Bronchial epithelial cell (primary cell): Measurements from ENCODE around the gene MET. TPM values are rescaled to one million over a fixed set of nuclear protein-coding genes. Genes with fewer than 3 reads are reported as not detected.
A peak's percentile ranks its signal among the peaks of the same experiment; 100 is the strongest.

Experiments
- DNase-seq: peaks from one replicate; pipeline ENCODE4 v3.0.0-alpha.2; 2010; ENCODE audit warnings: low read depth
- FAIRE-seq: peaks from 2 replicates; lab custom pipeline; 2011; peaks lifted over from hg19 to GRCh38; lab: Jason Lieb, UNC
- H3K27me3 ChIP-seq: 2 replicates; pipeline ENCODE4 v1.5.1; 2011; ENCODE audit warnings: low read length; ENCODE audit not compliant: control insufficient read depth, insufficient read depth
- H3K36me3 ChIP-seq: 2 replicates; pipeline ENCODE4 v1.5.1; 2011; ENCODE audit warnings: low read length; ENCODE audit not compliant: control insufficient read depth, insufficient read depth
- H3K4me3 ChIP-seq: 2 replicates; pipeline ENCODE4 v1.5.1; 2011; ENCODE audit warnings: mild to moderate bottlenecking, low read depth, low read length, control low read depth
- CTCF ChIP-seq: IDR thresholded peaks from 2 replicates; pipeline ENCODE4 v1.5.1; 2011; ENCODE audit warnings: mild to moderate bottlenecking, moderate library complexity, low read length, control low read depth, inconsistent platforms; ENCODE audit not compliant: insufficient read depth, severe bottlenecking
- total RNA-seq: library from RNA; depleted of rRNA; stranded (reverse); fragments of >200 nt; gene quantifications from 2 replicates; pipeline ENCODE4 v1.2.1, GENCODE V29; 2014

Gene MET
- total RNA-seq, 1 donor from 2014 or later: 156 TPM

GRCh38 chr7:116828281-116828680 lies 156.3 kb downstream of the MET start:
- no peak for DNase-seq
- Histone ChIP-seq H3K27me3 (no peaks in the 10 kb centered on the region), H3K36me3 (no peaks in the 10 kb centered on the region), H3K4me3 (no peak overlapping the region)
- TF ChIP-seq CTCF: no peak
- FAIRE-seq: no peak

GRCh38 chr7:116829041-116829440 lies 157.0 kb downstream of the MET start:
- FAIRE-seq (no peak), DNase-seq (no peak)
- Histone ChIP-seq H3K36me3 (no peaks in the 10 kb centered on the region), H3K27me3 (no peaks in the 10 kb centered on the region), H3K4me3 (no peak overlapping the region)
- no peak for TF ChIP-seq CTCF

- no peak for FAIRE-seq
- Histone ChIP-seq H3K27me3 (no peaks in the 10 kb centered on the region), H3K36me3 (no peaks in the 10 kb centered on the region), H3K4me3 (no peak overlapping the region)
- DNase-seq: no peak
- TF ChIP-seq CTCF: no peak
Observed at GRCh38 chr7:116829493-116829892, 157.5 kb downstream of the MET start.

GRCh38 chr7:116832692-116833091 lies 160.7 kb downstream of the MET start:
- Histone ChIP-seq H3K4me3 (no peak overlapping the region), H3K27me3 (no peaks in the 10 kb centered on the region), H3K36me3 (no peaks in the 10 kb centered on the region)
- TF ChIP-seq CTCF: no peak
- FAIRE-seq (no peak), DNase-seq (no peak)

GRCh38 chr7:116834815-116835504 lies 163.0 kb downstream of the MET start:
- H3K36me3 ChIP-seq: no peaks in the 10 kb centered on the region
- no peak for FAIRE-seq
- H3K4me3 ChIP-seq: no peak overlapping the region
- no peaks in the 10 kb centered on the region for H3K27me3 ChIP-seq
- TF ChIP-seq CTCF: no peak
- peak; percentile 96 for DNase-seq

GRCh38 chr7:116836048-116836447 lies 164.1 kb downstream of the MET start:
- H3K4me3 ChIP-seq: no peak overlapping the region

More at GRCh38 chr7:116836048-116836447, 164.1 kb downstream of the MET start:
- no peak for FAIRE-seq
- DNase-seq: no peak
- no peak for TF ChIP-seq CTCF
- H3K36me3 ChIP-seq: no peaks in the 10 kb centered on the region
- no peaks in the 10 kb centered on the region for H3K27me3 ChIP-seq
